Esophagus squamous epithelium (tissue), 5 donors: Measurements from ENCODE around the gene ARHGEF33. TPM values are rescaled to one million over a fixed set of nuclear protein-coding genes. Genes with fewer than 3 reads are reported as not detected.

Source experiments
- DNase-seq: peaks from one replicate; lab custom pipeline; 2025; lab: John Stamatoyannopoulos, UW
- H3K27ac ChIP-seq, 4 donors: fragments of 200-600 bp; sonication (generic); one replicate each; pipeline ENCODE4 v1.5.1; 2016 to 2019; ENCODE audit warnings: mild to moderate bottlenecking in 1 of 4
- H3K27me3 ChIP-seq, 4 donors: fragments of 200-600 bp; sonication (generic); 1 replicate in 3 of 4; 2 replicates in 1 of 4; pipeline versions ENCODE4 v1.5.1 to v1.6.0; 2017 to 2021; ENCODE audit warnings: antibody characterized with exemption in 1 of 4
- H3K36me3 ChIP-seq, 3 donors: fragments of 200-600 bp; sonication (generic); one replicate each; pipeline ENCODE4 v1.5.1; 2016 to 2019
- H3K4me1 ChIP-seq, 3 donors: fragments of 200-600 bp; sonication (generic); one replicate each; pipeline ENCODE4 v1.5.1; 2017 to 2019
- H3K4me3 ChIP-seq, 4 donors: fragments of 200-600 bp; sonication (generic); 1 replicate in 3 of 4; 2 replicates in 1 of 4; pipeline ENCODE4 v1.5.1; 2016 to 2019; ENCODE audit warnings: mild to moderate bottlenecking in 2 of 4, moderate library complexity in 1 of 4
- H3K9me3 ChIP-seq, 3 donors: fragments of 200-600 bp; sonication (generic); one replicate each; pipeline ENCODE4 v1.5.1; 2016 to 2019
- CTCF ChIP-seq, 6 experiments: fragments of 450-650 bp in 4 of 6; fragments of 200-600 bp in 2 of 6; sonication (generic) in 2 of 6; IDR thresholded peaks; one replicate each; pipeline ENCODE4 v1.5.1; 2016 to 2019; ENCODE audit warnings: antibody characterized with exemption in 6 of 6, mild to moderate bottlenecking in 4 of 6, moderate library complexity in 4 of 6
- POLR2A ChIP-seq, 4 donors: fragments of 450-650 bp; IDR thresholded peaks; one replicate each; pipeline ENCODE4 v1.6.1; 2017; ENCODE audit warnings: antibody characterized with exemption in 4 of 4, mild to moderate bottlenecking in 4 of 4, moderate library complexity in 3 of 4
- WGBS, 2 donors: methylation state at CpG; one replicate each; pipeline ENCODE4 v1.1.5; 2018; 5-methylcytosine and 5-hydroxymethylcytosine counted together
- intact Hi-C: fragments of 100-400 bp; cut with DNase I; formaldehyde crosslinking; loops from one replicate; pipeline ENCODE4 v1.15.0; 2022
- total RNA-seq, 4 donors: library from RNA; depleted of rRNA; stranded (reverse); fragments of >200 nt; gene quantifications; one replicate each; pipeline ENCODE4 v1.1.0, GENCODE V29; 2016
- donor health status: DM: yes; HTN: yes; CAD: no.

Gene ARHGEF33
- total RNA-seq, 4 donors from 2014 or later: 0.04 to 0.49 (median 0.35) TPM

GRCh38 chr2:38922902-38923301 is 33.2 kb downstream of the ARHGEF33 start:
- 94 to 96% methylated on average over 2 of the region's 2 CpGs for WGBS, 2 donors
- no peak overlapping the region for H3K27ac ChIP-seq
- no peaks in the 10 kb centered on the region for H3K4me1 ChIP-seq
- no peak for DNase-seq
- H3K9me3 ChIP-seq: no peaks in the 10 kb centered on the region
- TF ChIP-seq POLR2A (IDR thresholded peaks at IDR 0.05) (no peak), CTCF (IDR thresholded peaks at IDR 0.05) (no peak)
- H3K4me3 ChIP-seq: no peak overlapping the region
- peaks cover 0 to 3% (median 0%) of the 10 kb centered on the region in 3 donors for H3K36me3 ChIP-seq
- no peaks in the 10 kb centered on the region for H3K27me3 ChIP-seq
- intact Hi-C loops: no loop called here

- TF ChIP-seq CTCF (IDR thresholded peaks at IDR 0.05) (no peak), POLR2A (IDR thresholded peaks at IDR 0.05) (no peak)
- WGBS, 2 donors: 63 to 72% methylated on average over 9 of the region's 9 CpGs
- Histone ChIP-seq H3K27me3 (no peaks in the 10 kb centered on the region), H3K9me3 (no peaks in the 10 kb centered on the region), H3K36me3 (peaks cover 0 to 3% (median 0%) of the 10 kb centered on the region in 3 donors), H3K27ac (no peak overlapping the region), H3K4me1 (no peaks in the 10 kb centered on the region), H3K4me3 (no peak overlapping the region)
- DNase-seq: no peak
- intact Hi-C loops: no loop called here
These were observed 36.3 kb downstream of the ARHGEF33 start for GRCh38 chr2:38925982-38926381.

- Histone ChIP-seq H3K4me1 (no peaks in the 10 kb centered on the region), H3K27me3 (no peaks in the 10 kb centered on the region), H3K36me3 (no peaks in the 10 kb centered on the region), H3K9me3 (no peaks in the 10 kb centered on the region), H3K4me3 (no peak overlapping the region), H3K27ac (no peak overlapping the region)
- 59% methylated on average over 2 of the region's 2 CpGs for WGBS, 2 donors
- intact Hi-C loops: no loop called here
- TF ChIP-seq CTCF (IDR thresholded peaks at IDR 0.05) (no peak), POLR2A (IDR thresholded peaks at IDR 0.05) (no peak)
- DNase-seq: no peak
These were observed 40.9 kb downstream of the ARHGEF33 start for GRCh38 chr2:38930600-38930999.

GRCh38 chr2:38932586-38932985 is 42.9 kb downstream of the ARHGEF33 start:
- no peak for DNase-seq
- no peak for TF ChIP-seq POLR2A (IDR thresholded peaks at IDR 0.05)
- no peak for TF ChIP-seq CTCF (IDR thresholded peaks at IDR 0.05)
- no peaks in the 10 kb centered on the region for H3K4me1 ChIP-seq
- 45 to 60% methylated on average over 1 of the region's 1 CpG for WGBS, 2 donors
- H3K9me3 ChIP-seq: no peaks in the 10 kb centered on the region
- H3K36me3 ChIP-seq: no peaks in the 10 kb centered on the region
- H3K27me3 ChIP-seq: no peaks in the 10 kb centered on the region
- intact Hi-C loops: no loop called here
- no peak overlapping the region for H3K4me3 ChIP-seq
- H3K27ac ChIP-seq: no peak overlapping the region

- TF ChIP-seq POLR2A (IDR thresholded peaks at IDR 0.05) (no peak), CTCF (IDR thresholded peaks at IDR 0.05) (no peak)
- no peak for DNase-seq
- Histone ChIP-seq H3K27me3 (no peaks in the 10 kb centered on the region), H3K9me3 (no peaks in the 10 kb centered on the region), H3K4me3 (no peak overlapping the region), H3K27ac (no peak overlapping the region), H3K4me1 (no peaks in the 10 kb centered on the region), H3K36me3 (no peaks in the 10 kb centered on the region)
- intact Hi-C loops: no loop called here
- WGBS, 2 donors: 83 to 84% methylated on average over 3 of the region's 3 CpGs
These were observed 44.0 kb downstream of the ARHGEF33 start for GRCh38 chr2:38933653-38934052.
